ENCODE results near the gene AANAT.
"Not testable (repeated sequence)": the region's sequence is repeated elsewhere in the genome, so short reads cannot be mapped to it uniquely, and the experiment has no call there.

AANAT gene

GRCh38 chr17:76512366-76513305, 45.2 kb downstream of the AANAT start:
- no peak for TF ChIP-seq CTCF (conservative IDR thresholded peaks at IDR 0.05)
- no peak overlapping the region for H3K27ac ChIP-seq

GRCh38 chr17:76513306-76513692, 45.9 kb downstream of the AANAT start:
- no peak for TF ChIP-seq CTCF (conservative IDR thresholded peaks at IDR 0.05)
- no peak overlapping the region for H3K27ac ChIP-seq

DNA sequence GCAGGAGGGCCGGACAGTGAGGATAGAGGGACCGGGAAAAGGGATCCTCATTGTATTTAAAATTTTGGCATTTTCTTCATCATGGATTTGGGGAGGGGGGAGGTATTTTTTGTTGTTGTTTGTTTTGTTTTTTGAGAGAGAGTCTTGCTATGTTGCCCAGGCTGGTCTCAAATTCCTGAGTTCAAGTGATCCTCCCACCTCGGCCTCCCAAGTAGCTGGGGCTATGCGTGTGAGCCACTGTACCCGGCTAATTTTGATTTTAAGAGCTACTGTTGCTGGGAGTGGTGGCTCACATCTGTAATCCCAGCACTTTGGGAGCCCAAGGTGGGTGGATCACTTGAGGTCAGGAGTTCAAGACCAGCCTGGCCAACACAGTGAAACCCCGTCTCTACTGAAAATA, 47.0 kb downstream of the AANAT start:
- not testable (repeated sequence) for H3K27ac ChIP-seq

DNA sequence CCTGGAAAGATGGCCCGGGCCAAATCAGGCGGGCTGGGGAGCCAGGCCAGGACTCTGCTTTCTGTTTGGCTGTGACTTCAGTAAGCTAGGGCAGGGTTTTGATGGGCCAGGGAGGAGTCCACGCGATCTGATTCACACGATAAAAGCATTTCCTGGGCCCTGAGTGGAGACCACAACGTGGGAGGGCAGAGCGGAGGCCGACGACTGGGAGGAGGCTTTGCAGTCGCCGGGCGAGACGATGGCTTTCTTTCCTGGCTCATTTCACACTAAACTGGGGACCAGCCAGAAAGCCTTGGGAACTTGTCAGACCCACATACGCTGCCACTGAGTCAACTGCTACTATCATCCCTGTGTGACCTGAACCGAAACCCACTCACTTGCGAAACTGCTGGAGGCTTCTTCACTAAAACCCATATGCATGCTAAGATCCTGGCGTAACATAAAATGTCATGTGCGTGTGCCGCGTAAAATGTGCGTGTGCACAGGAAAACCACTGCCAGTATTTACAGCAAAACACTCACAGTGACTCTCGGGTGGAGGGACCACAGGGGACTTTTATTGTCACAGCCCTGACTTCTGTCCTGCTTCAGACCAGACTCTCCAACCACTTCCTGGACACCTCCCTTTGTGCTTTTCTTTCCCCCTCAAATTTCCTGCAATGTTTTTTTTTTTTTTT, 48.0 kb downstream of the AANAT start:
- no peak for TF ChIP-seq CTCF (conservative IDR thresholded peaks at IDR 0.05)
- H3K27ac ChIP-seq: no peak overlapping the region

- TF ChIP-seq CTCF (conservative IDR thresholded peaks at IDR 0.05): no peak
- H3K27ac ChIP-seq: no peak overlapping the region
Measured at GRCh38 chr17:76517638-76518038, 50.2 kb downstream of the AANAT start.

- no peak overlapping the region for H3K27ac ChIP-seq
Measured at GRCh38 chr17:76519048-76519966, 51.9 kb downstream of the AANAT start.

More at GRCh38 chr17:76519048-76519966, 51.9 kb downstream of the AANAT start:
- TF ChIP-seq CTCF (conservative IDR thresholded peaks at IDR 0.05): no peak
